B cell (primary cell): ENCODE measurements around the gene MT1A.

Experiments
- CTCF ChIP-seq: fragments of 200-600 bp; IDR thresholded peaks from one replicate; pipeline ENCODE4 v1.8.0; 2022; ENCODE audit warnings: antibody characterized with exemption, mild to moderate bottlenecking
- EZH2 ChIP-seq: IDR thresholded peaks from 2 replicates; pipeline ENCODE4 v1.6.1; 2012; ENCODE audit warnings: borderline replicate concordance, low read depth, mild to moderate bottlenecking, moderate library complexity, low read length; ENCODE audit not compliant: insufficient read depth, poor library complexity, severe bottlenecking

- TF ChIP-seq CTCF (no peak), EZH2 (no peak)
Measured at GRCh38 chr16:56633535-56633934, 4.9 kb upstream of the MT1A start.
